HG02642 (cell line): ENCODE results near the gene TFAP2A.

ENCODE experiments used
- ATAC-seq: cut with Tn5 transposase; IDR thresholded peaks from one replicate; pipeline ENCODE4 v1.9.1; 2021; ENCODE audit warnings: mild to moderate bottlenecking; ENCODE audit not compliant: unreplicated experiment, poor library complexity

TFAP2A gene

DNA sequence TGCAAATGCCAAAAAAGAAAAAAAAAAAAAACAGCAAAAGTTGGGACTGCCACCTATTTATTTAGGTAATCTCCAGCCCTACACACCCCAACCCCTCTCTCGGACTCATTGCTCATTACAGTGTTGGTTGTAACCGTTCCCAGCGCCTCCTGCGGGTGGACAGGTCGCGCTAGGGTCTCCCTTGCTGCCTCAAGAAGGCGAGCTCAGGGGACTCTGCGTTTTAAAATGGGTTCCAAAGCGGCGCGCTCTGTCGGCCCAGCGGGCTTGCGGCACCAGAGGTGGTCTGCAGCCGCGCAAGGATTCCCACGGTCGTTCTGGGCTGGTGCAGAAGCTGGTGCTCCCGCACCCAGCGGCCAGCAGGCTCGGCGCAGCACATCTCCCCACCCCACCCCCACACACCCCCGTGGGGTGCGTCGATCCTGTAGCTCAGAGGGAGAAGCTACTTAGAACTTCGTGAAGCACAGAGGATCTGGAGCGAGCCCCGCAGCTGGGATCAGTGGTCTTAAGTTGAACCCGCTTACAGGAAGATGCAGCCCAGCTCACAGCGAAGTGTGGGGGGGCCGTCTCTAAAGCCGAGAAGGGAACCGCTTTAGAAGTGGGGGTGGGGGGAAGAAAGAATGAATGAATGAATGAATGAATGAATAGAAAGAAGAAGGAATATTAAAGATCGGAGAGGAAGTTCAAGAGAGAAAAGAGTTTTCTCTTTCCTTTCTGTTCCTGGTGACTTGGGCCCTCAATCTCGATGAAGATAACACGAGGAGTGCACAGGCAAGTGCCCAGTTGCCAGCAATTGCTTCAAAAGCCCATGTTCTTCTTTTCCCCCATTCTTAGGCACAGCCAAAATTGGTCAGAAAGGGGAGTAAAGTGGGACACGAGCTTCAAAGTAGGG lies 780 bp downstream of the TFAP2A start:
- ATAC-seq, result no peak

- peak; percentile 19 for ATAC-seq
These were observed 1.5 kb downstream of the TFAP2A start for GRCh38 chr6:10413262-10413849.

DNA sequence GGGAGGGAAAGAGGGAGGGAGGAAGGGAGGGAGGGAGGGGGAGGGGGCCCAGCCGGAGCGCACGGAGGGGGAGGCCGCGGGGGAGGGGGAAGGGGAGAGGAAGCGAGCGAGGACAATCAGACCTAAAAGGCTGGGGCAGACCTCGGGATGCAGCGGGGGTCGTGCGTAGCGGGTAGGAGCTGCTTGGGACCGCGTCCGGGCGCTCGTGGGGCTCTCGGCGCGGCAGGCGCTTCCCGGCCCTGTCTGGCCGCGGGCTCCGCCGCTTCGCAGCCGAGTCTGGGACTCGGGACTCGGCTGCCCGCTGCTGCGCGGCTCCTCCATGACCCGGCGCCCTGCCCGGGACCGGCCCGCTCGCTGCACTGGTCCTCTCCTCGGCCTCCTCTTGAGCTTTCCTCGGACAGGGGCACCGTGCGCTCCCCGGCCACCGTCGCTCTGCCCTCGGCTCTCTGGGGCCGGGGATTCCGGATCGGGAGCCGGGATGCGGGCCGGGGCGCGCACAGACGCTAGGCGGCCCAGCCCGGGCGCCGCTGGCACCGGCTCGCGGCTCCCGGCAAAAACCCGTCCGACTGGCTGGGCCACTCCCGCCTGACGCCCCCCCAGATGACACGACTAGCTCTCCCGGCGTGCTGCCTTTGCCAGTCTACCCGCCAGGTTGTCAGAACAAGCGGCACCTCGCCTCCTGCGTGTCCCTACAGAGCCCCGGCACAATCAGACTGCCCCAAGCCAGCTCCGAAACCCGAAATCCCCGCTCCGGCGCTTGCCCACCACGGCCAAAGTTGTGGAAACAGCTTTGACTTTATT lies 2.2 kb downstream of the TFAP2A start:
- peak; percentile 36 for ATAC-seq

GRCh38 chr6:10411971-10412460 lies 2.9 kb downstream of the TFAP2A start:
- ATAC-seq, result peak; percentile 60

- peak; percentile 4 for ATAC-seq
These were observed 3.5 kb downstream of the TFAP2A start for GRCh38 chr6:10411131-10411970.

- ATAC-seq, result no peak
These were observed 4.4 kb downstream of the TFAP2A start for GRCh38 chr6:10410207-10411050.

- no peak for ATAC-seq
These were observed 5.1 kb downstream of the TFAP2A start for GRCh38 chr6:10409731-10410206.

DNA sequence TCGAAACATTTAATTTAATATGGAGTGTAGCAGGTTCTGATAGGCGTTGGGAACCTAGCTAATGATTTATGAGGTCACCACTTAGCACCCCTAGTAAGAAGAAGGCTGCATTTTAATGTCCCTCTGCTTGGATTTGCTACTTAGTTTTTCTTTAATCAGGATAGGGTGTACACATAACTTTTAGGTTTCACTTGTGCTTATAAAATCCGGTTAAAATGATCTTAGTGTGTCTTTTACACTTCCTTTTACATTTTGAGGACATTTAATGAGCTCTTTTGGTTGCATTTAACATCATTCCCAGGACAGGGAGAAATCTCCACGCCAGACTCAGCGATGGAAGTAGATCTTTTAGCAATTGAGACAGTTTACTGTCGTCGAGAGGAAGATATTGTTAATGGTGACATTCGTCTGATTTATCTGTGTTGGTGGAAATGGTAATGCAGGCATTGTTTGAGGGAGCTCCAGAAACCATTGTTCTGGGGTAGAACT lies 5.6 kb downstream of the TFAP2A start:
- ATAC-seq, result no peak

- ATAC-seq, result no peak
These were observed 6.4 kb downstream of the TFAP2A start for GRCh38 chr6:10408457-10408856.

GRCh38 chr6:10407674-10408054 lies 7.2 kb downstream of the TFAP2A start:
- ATAC-seq, result no peak

GRCh38 chr6:10407018-10407673 lies 7.7 kb downstream of the TFAP2A start:
- no peak for ATAC-seq

GRCh38 chr6:10406556-10406955 lies 8.3 kb downstream of the TFAP2A start:
- ATAC-seq, result no peak

GRCh38 chr6:10405513-10405900 lies 9.4 kb downstream of the TFAP2A start:
- no peak for ATAC-seq

GRCh38 chr6:10404799-10405512 lies 9.9 kb downstream of the TFAP2A start:
- no peak for ATAC-seq

GRCh38 chr6:10404107-10404798 lies 10.6 kb downstream of the TFAP2A start:
- peak; percentile 97 for ATAC-seq

- ATAC-seq, result peak; percentile 20
These were observed 11.3 kb downstream of the TFAP2A start for GRCh38 chr6:10403385-10404106.
